ENCODE measurements around the gene ZNF512.

DNA sequence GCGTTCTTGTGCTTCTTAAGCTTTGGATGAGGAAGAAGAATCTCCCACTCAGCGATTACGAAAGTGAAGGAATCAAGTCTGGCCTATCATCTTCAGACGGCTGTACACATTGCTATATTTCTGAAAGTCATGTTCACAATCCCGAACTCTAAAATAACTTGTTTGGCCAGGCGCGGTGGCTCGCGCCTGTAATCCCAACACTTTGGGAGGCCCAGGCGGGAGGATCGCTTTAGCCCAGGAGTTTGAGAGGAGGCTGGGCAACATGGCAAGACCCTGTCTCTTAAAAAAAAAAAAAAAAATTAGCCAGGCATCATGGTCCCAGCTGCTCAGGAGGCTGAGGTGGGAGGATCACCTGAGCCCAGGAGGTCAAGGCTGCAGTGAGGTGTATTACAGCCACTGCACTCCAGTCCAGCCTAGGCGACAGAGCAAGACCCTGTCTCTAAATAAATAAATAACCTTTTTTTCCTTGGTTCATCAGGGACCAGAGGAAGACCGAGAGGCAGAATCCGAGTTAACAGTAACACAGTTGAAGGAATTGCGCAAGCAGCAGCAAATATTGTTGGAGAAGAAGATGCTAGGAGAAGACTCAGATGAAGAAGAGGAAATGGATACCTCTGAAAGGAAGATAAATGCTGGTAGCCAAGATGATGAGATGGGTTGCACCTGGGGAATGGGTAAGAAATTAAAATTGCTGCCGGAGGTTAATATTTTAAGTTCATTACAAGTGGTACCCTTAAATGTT lies 82.0 kb downstream of the ZNF512 start:
- TF ChIP-seq CTCF (IDR thresholded peaks at IDR 0.05 in 8 of 11, conservative IDR thresholded peaks at IDR 0.05 in 3 of 11) (no peak), POLR2AphosphoS5 (IDR thresholded peaks at IDR 0.05) (no peak), POLR2A (IDR thresholded peaks at IDR 0.05) (no peak)

Data from spleen (tissue), 7 donors.